IMR-90 (cell line): Measurements from ENCODE around the gene PDGFA. TPM values are rescaled to one million over a fixed set of nuclear protein-coding genes. Genes with fewer than 3 reads are reported as not detected.

Source experiments
- ATAC-seq: fragments of 200-7000 bp; cut with Tn5 transposase; 2 replicates; pipeline ENCODE4 v1.9.1; 2020; ENCODE audit warnings: low read depth, mild to moderate bottlenecking, moderate library complexity
- BruUV-seq: library from RNA; stranded (reverse); fragments of 400-500 nt; replicated peaks from 2 replicates; lab custom pipeline; 2021; lab: Mats Ljungman, UMichigan
- CTCF ChIA-PET: fragments of 300-600 bp; formaldehyde crosslinking; extraction: SDS; loops from one replicate; lab custom pipeline; 2021; ENCODE audit warnings: antibody characterized with exemption; lab: Yijun Ruan, JAX
- POLR2A ChIA-PET: fragments of 300-600 bp; sonication (Branson Sonifier 250); formaldehyde crosslinking; loops from one replicate; lab custom pipeline; 2022; ENCODE audit warnings: antibody characterized with exemption; ENCODE audit not compliant: unreplicated experiment; lab: Charles Lee
- DNase-seq: peaks from one replicate; pipeline ENCODE4 v3.0.0; 2013
- H2AFZ ChIP-seq: replicated peaks from 2 replicates; pipeline ENCODE3; 2013; ENCODE audit warnings: low read length, mild to moderate bottlenecking; ENCODE audit not compliant: poor library complexity
- H2AK5ac ChIP-seq: 2 replicates; pipeline ENCODE4 v1.6.1; 2013; ENCODE audit warnings: low read depth, low read length, inconsistent platforms
- H2AK9ac ChIP-seq: replicated peaks from 2 replicates; pipeline ENCODE3; 2013; ENCODE audit warnings: mild to moderate bottlenecking, low read depth, low read length, moderate library complexity; ENCODE audit not compliant: poor library complexity
- H2BK120ac ChIP-seq: 2 replicates; pipeline ENCODE4 v1.6.1; 2013; ENCODE audit warnings: low read depth, low read length, inconsistent platforms
- H2BK15ac ChIP-seq: 3 replicates; pipeline ENCODE4 v1.6.1; 2013; ENCODE audit warnings: low read depth, low read length, inconsistent platforms
- H2BK20ac ChIP-seq: 2 replicates; pipeline ENCODE4 v1.6.1; 2013; ENCODE audit warnings: low read depth, mild to moderate bottlenecking, inconsistent platforms, low read length, moderate library complexity
- H2BK5ac ChIP-seq: 2 replicates; pipeline ENCODE4 v1.6.1; 2013; ENCODE audit warnings: mild to moderate bottlenecking, low read depth, low read length, inconsistent platforms; ENCODE audit not compliant: poor library complexity, severe bottlenecking
- H3K14ac ChIP-seq: replicated peaks from 2 replicates; pipeline ENCODE4 v1.6.1; 2013; ENCODE audit warnings: low read depth, low read length, inconsistent platforms
- H3K18ac ChIP-seq: 2 replicates; pipeline ENCODE4 v1.6.1; 2013; ENCODE audit warnings: low read depth, low read length, control low read depth
- H3K23ac ChIP-seq: 2 replicates; pipeline ENCODE4 v1.6.1; 2013; ENCODE audit warnings: low read depth, low read length, inconsistent platforms
- H3K27ac ChIP-seq: 2 replicates; pipeline ENCODE4 v1.5.1; 2013; ENCODE audit warnings: mild to moderate bottlenecking, control low read depth, low read length; ENCODE audit not compliant: insufficient read depth
- H3K27me3 ChIP-seq: 2 replicates; pipeline ENCODE4 v1.6.1; 2013; ENCODE audit warnings: low read length; ENCODE audit not compliant: control insufficient read depth, insufficient read depth
- H3K36me3 ChIP-seq: 2 replicates; pipeline ENCODE4 v1.6.1; 2013; ENCODE audit warnings: low read length, mixed read lengths; ENCODE audit not compliant: control insufficient read depth, insufficient read depth
- H3K4ac ChIP-seq: 2 replicates; pipeline ENCODE4 v1.6.1; 2013; ENCODE audit warnings: low read depth, low read length, inconsistent platforms
- H3K4me1 ChIP-seq: 2 replicates; pipeline ENCODE4 v1.6.1; 2013; ENCODE audit warnings: low read length, mixed read lengths; ENCODE audit not compliant: control insufficient read depth, insufficient read depth
- H3K4me2 ChIP-seq: 2 replicates; pipeline ENCODE4 v1.6.1; 2013; ENCODE audit warnings: low read depth, mild to moderate bottlenecking, control low read depth, low read length, moderate library complexity
- H3K4me3 ChIP-seq: 2 replicates; pipeline ENCODE4 v1.5.1; 2013; ENCODE audit warnings: low read depth, mild to moderate bottlenecking, control low read depth, low read length, moderate library complexity; ENCODE audit not compliant: insufficient read depth
- H3K56ac ChIP-seq: 2 replicates; pipeline ENCODE4 v1.6.1; 2013; ENCODE audit warnings: low read length, inconsistent platforms; ENCODE audit not compliant: insufficient read depth; ENCODE audit errors: extremely low read depth
- H3K79me1 ChIP-seq, 2 experiments: 2 replicates each; pipeline ENCODE4 v1.6.1; 2013; ENCODE audit warnings: low read length in 2 of 2, inconsistent platforms in 1 of 2, low read depth in 1 of 2
- H3K9ac ChIP-seq: 2 replicates; pipeline ENCODE4 v1.6.1; 2013; ENCODE audit warnings: low read depth, low read length, control low read depth
- H3K9me1 ChIP-seq: 2 replicates; pipeline ENCODE4 v1.6.1; 2013; ENCODE audit warnings: low read length, inconsistent platforms; ENCODE audit not compliant: insufficient read depth
- H3K9me3 ChIP-seq: 2 replicates; pipeline ENCODE4 v1.6.1; 2013; ENCODE audit warnings: low read length; ENCODE audit not compliant: control insufficient read depth, insufficient read depth
- H4K20me1 ChIP-seq: 2 replicates; pipeline ENCODE4 v1.6.1; 2013; ENCODE audit warnings: low read length, inconsistent platforms; ENCODE audit not compliant: insufficient read depth
- H4K5ac ChIP-seq: 2 replicates; pipeline ENCODE4 v1.6.1; 2013; ENCODE audit warnings: mild to moderate bottlenecking, low read depth, low read length, control low read depth
- H4K8ac ChIP-seq, 2 experiments: 2 replicates each; pipeline ENCODE4 v1.6.1; 2013; ENCODE audit warnings: low read depth in 2 of 2, low read length in 2 of 2, control low read depth in 1 of 2, inconsistent platforms in 1 of 2
- H4K91ac ChIP-seq: 2 replicates; pipeline ENCODE4 v1.6.1; 2013; ENCODE audit warnings: low read depth, low read length, inconsistent platforms; ENCODE audit not compliant: insufficient read depth
- CEBPB ChIP-seq: IDR thresholded peaks from 2 replicates; pipeline ENCODE4 v1.6.1; 2012; ENCODE audit warnings: low read depth, low read length, improper control_type of control experiment
- CHD1 ChIP-seq: IDR thresholded peaks from 2 replicates; pipeline ENCODE4 v1.6.1; 2012; ENCODE audit warnings: low read depth, low read length, improper control_type of control experiment
- MAFK ChIP-seq: IDR thresholded peaks from 2 replicates; pipeline ENCODE4 v1.6.1; 2012; ENCODE audit warnings: low read depth, low read length, improper control_type of control experiment
- NFE2L2 ChIP-seq: fragments of 150-350 bp; IDR thresholded peaks from 2 replicates; pipeline ENCODE4 v1.6.1; 2016; ENCODE audit warnings: low read depth, mild to moderate bottlenecking, low read length
- RFX5 ChIP-seq: IDR thresholded peaks from 2 replicates; pipeline ENCODE4 v1.8.0; 2012; ENCODE audit warnings: low read depth, mild to moderate bottlenecking, low read length, moderate library complexity
- WGBS, 2 experiments: methylation state at CpG; one replicate each; pipeline versions ENCODE4 v1.1.5 to v1.1.7; 2013; ENCODE audit warnings: missing lambda C conversion rate in 2 of 2; ENCODE audit not compliant: insufficient read length in 1 of 2; ENCODE audit errors: extremely low coverage in 2 of 2; 5-methylcytosine and 5-hydroxymethylcytosine counted together
- dilution Hi-C: fragments of 300-500 bp; cut with HindIII; formaldehyde crosslinking; loops from one replicate; pipeline ENCODE4 v1.14.3; 2018; ENCODE audit warnings: low sequenced_read_pairs; ENCODE audit not compliant: unreplicated experiment
- in situ Hi-C: fragments of 300-500 bp; cut with MboI; formaldehyde crosslinking; loops from 3 replicates; pipeline ENCODE4 v1.14.3; 2019; ENCODE audit warnings: low sequenced_read_pairs, inconsistent platforms, mixed read lengths
- intact Hi-C: fragments of 100-400 bp; cut with micrococcal nuclease; formaldehyde crosslinking; loops from 2 replicates; pipeline ENCODE4 v1.10.0; 2022
- polyA plus RNA-seq, 3 experiments: library from polyadenylated mRNA; depleted of rRNA; stranded (reverse); fragments of >200 nt; gene quantifications; 2 replicates each; pipeline ENCODE4 v1.2.3, GENCODE V29; 2012; ENCODE audit warnings: low replicate concordance in 1 of 3
- total RNA-seq: library from RNA; depleted of rRNA; stranded (reverse); fragments of >200 nt; gene quantifications from 2 replicates; pipeline ENCODE4 v1.2.3, GENCODE V29; 2012
- TF ChIP-seq, protein P1 (sequence below): conservative IDR thresholded peaks from 2 replicates; pipeline ENCODE4 v1.5.1; 2012; ENCODE audit warnings: mild to moderate bottlenecking, low read depth, low read length, improper control_type of control experiment
- TF ChIP-seq, protein P2 (sequence below): fragments of 150-350 bp; IDR thresholded peaks from 2 replicates; pipeline ENCODE4 v1.6.1; 2017; ENCODE audit warnings: mild to moderate bottlenecking, antibody characterized with exemption, low read length, low read depth

Gene PDGFA
- total and polyA plus RNA-seq, 2 of the 4 experiments (the other 2 are of a cell fraction): 3.3 to 3.8 TPM

DNA sequence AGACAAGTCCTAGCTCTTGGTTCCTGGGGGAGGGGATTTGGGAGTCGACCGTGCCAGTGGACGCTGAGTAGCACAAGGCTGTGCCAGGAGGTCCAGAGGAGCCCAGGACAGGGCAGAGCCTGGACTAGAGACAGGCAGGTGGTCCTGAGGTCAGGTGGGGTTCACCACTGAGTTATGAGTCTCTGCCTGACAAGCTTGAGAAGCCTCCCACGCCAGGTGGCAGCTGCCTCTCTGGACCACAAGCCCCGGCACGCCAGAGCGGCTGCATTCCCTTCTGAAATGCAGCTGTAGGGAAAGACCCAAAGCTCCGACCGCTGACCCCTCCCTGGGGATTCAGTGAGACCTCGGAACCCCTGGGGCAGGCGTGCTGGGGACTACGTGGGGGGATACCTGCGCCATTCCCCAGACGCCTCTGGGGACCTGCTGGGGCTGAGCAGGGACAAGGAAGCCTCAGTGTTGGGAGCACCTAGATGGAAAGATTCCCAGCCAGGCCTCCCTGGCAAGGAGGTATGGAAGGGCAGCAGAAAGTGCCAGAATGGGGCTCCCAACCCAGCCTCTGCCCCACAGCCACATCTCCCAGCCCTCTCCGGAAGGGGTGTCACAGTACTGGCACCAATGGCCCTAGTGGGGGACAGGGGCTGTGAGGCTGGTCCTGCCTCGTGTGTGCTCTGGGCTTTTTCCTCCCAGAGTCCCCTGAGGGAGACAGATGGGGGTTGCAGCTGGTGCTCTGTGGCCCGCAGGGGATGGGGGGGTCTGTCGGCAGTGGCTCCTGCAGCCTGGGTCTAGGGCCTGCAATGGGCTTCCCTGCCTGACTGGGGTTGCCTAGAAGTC lies 29.0 kb downstream of the PDGFA start:
- H3K4me1 ChIP-seq: no peaks in the 10 kb centered on the region
- no TSS peak for BruUV-seq
- no peak for TF ChIP-seq CEBPB
- TF ChIP-seq, protein P1, sequence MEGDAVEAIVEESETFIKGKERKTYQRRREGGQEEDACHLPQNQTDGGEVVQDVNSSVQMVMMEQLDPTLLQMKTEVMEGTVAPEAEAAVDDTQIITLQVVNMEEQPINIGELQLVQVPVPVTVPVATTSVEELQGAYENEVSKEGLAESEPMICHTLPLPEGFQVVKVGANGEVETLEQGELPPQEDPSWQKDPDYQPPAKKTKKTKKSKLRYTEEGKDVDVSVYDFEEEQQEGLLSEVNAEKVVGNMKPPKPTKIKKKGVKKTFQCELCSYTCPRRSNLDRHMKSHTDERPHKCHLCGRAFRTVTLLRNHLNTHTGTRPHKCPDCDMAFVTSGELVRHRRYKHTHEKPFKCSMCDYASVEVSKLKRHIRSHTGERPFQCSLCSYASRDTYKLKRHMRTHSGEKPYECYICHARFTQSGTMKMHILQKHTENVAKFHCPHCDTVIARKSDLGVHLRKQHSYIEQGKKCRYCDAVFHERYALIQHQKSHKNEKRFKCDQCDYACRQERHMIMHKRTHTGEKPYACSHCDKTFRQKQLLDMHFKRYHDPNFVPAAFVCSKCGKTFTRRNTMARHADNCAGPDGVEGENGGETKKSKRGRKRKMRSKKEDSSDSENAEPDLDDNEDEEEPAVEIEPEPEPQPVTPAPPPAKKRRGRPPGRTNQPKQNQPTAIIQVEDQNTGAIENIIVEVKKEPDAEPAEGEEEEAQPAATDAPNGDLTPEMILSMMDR: no peak
- TF ChIP-seq RFX5: no peak
- TF ChIP-seq, protein P2, sequence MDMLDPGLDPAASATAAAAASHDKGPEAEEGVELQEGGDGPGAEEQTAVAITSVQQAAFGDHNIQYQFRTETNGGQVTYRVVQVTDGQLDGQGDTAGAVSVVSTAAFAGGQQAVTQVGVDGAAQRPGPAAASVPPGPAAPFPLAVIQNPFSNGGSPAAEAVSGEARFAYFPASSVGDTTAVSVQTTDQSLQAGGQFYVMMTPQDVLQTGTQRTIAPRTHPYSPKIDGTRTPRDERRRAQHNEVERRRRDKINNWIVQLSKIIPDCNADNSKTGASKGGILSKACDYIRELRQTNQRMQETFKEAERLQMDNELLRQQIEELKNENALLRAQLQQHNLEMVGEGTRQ: no peak
- TF ChIP-seq MAFK: no peak
- TF ChIP-seq CHD1: no peak
- TF ChIP-seq NFE2L2: no peak
- no peaks in the 10 kb centered on the region for H3K79me1 ChIP-seq
- ChIA-PET CTCF (interaction anchor here (0.6 kb wide), 1 partner anchor 307 kb away, joined by 8 read pairs; no protein-coding TSS in a partner anchor), POLR2A (no interaction called here)
- no peak overlapping the region for H4K91ac ChIP-seq
- H3K18ac ChIP-seq: no peak overlapping the region
- no peaks in the 10 kb centered on the region; the same call in 1 of the 2 replicates for H3K9me3 ChIP-seq
- H3K56ac ChIP-seq: no peak overlapping the region
- no peak overlapping the region for H2BK5ac ChIP-seq
- no peak overlapping the region for H3K4ac ChIP-seq
- no peak overlapping the region for H2AK9ac ChIP-seq
- H4K5ac ChIP-seq: no peak overlapping the region
- H3K27ac ChIP-seq: no peak overlapping the region
- no peak overlapping the region for H3K14ac ChIP-seq
- H2BK15ac ChIP-seq: no peak overlapping the region
- dilution Hi-C loops: no loop called here
- no peak overlapping the region for H2AFZ ChIP-seq
- H3K27me3 ChIP-seq: peaks cover 28% of the 10 kb centered on the region
- no peak overlapping the region for H3K4me2 ChIP-seq
- H3K23ac ChIP-seq: no peak overlapping the region
- in situ Hi-C loops: no loop called here
- H4K8ac ChIP-seq: no peak overlapping the region
- H2BK120ac ChIP-seq: no peak overlapping the region
- H3K9ac ChIP-seq: no peak overlapping the region
- H3K36me3 ChIP-seq: no peaks in the 10 kb centered on the region
- H4K20me1 ChIP-seq: no peaks in the 10 kb centered on the region
- H2BK20ac ChIP-seq: no peak overlapping the region
- H3K4me3 ChIP-seq: no peak overlapping the region
- WGBS, 2 experiments: 52% methylated on average over 10 of the region's 18 CpGs; no CpG with 5 or more reads in 1 of the 2 experiments
- ATAC-seq (no peak), DNase-seq (no peak)
- H3K9me1 ChIP-seq: peaks cover 3% of the 10 kb centered on the region
- intact Hi-C loops: no loop called here
- no peak overlapping the region for H2AK5ac ChIP-seq
